AG09309 (cell line): Measurements from ENCODE around the gene NPBWR2.

ENCODE experiments used
- DNase-seq: peaks from one replicate; pipeline ENCODE4 v3.0.0-alpha.2; 2010; ENCODE audit warnings: low read depth
- H3K4me3 ChIP-seq: 2 replicates; pipeline ENCODE4 v1.5.1; 2011; ENCODE audit warnings: mild to moderate bottlenecking, low read depth, low read length, moderate library complexity; ENCODE audit not compliant: control insufficient read depth
- CTCF ChIP-seq: IDR thresholded peaks from 2 replicates; pipeline ENCODE4 v1.5.1; 2011; ENCODE audit warnings: mild to moderate bottlenecking, low read depth, low read length, inconsistent platforms; ENCODE audit not compliant: insufficient read depth, control insufficient read depth; ENCODE audit errors: missing control alignments

NPBWR2 gene

DNA sequence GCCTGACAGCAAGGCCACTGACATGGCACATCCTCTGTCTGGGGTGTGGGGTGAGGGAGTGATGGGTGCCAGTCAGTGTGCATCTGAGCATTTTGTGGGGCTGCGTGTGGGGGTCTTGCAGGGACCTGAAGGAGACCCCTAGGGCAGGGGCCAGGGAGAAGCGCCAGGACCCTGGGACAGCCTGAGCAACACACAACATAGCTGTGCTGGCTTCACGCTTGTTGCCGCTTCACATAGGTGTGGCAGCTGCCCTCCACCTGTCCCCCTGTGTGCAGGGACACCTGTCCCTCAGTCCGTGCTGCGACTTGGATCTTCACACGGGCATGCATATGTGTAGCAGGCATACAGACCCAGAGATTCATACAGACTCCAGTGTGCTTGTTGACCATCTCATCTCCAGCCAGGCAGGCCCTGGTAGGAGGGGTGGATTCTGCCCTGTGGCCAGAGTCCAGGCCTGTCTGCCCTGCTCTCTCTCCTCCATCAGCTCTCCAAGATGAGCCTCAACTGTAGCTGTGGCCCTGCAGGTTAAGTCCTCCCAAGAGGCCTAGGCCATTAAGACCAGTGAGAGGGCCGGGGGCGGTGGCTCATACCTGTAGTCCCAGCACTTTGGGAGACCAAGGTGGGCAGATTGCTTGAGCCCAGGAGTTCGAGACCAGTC, 3.2 kb upstream of the NPBWR2 start:
- no peak for DNase-seq
- TF ChIP-seq CTCF = no peak

DNA sequence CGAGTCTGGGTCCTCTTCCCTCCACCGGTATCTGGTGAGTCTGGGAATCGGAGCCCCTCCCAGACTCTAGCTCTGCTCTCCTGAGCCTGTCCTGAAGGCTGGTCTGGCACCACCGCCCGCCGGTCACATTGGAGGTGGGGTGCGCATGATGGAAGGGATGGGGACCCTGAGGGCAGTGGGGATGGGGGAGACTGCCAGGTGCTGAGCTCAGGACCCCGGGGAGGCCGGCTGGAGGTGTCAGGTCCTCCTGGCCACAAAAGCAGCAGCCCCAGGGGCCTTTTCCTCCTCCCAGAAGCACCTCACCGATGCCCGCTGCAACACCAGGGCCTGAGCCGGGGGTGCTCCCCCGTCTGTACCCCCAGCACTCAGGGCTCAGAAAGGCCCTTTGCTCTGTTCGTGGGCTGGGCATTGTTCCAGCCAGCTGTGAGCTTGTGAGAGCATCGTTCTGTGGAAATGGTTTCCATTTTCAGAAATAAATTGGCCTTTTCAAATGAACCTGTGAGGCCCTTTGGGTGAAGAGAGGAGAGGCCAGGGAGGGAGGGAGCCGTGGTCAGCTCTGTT, 2.5 kb upstream of the NPBWR2 start:
- DNase-seq = no peak
- no peak for TF ChIP-seq CTCF
- no peak overlapping the region for H3K4me3 ChIP-seq

More for the DNA sequence above, 3.2 kb upstream of the NPBWR2 start:
- H3K4me3 ChIP-seq = no peak overlapping the region

GRCh38 chr20:64108731-64109681, 1.6 kb upstream of the NPBWR2 start:
- no peak for TF ChIP-seq CTCF
- DNase-seq = no peak
- H3K4me3 ChIP-seq = no peak overlapping the region

DNA sequence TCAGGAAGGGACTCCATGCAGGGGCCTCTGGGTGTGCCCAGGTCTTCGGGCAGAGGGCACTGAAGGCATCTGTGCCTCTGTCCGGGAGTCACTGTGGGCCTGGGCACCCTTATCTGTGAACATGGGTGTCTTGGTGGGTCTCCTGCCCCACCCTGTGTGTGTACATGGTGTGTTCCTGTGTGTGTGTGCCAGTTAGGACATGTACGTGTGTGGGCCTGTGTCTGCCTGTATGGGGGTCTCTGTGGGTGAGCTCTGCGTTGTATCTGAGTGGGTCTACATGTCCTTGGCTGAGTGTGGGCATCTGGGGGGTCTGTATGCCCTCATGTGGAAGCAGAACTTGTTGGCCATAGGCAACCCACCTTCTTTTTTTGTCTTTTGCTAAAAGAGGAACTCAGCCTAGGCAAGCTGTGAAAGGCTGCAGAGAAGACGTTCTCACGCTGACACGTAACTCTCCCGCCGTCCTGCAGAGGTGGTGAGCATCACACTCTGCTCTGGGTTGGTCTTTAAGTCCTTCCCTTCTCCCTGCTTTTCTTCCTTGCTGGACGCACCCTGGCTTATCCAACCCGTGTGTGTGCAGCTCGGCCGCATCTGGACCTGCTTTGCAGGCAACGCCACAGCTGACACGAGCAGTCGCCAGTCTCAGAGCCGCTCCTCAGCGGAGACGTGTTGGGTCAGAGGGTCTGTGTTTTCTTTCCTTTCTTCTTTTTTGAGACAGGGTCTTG, 532 bp upstream of the NPBWR2 start:
- DNase-seq = no peak
- TF ChIP-seq CTCF = no peak

GRCh38 chr20:64106435-64106961, 867 bp downstream of the NPBWR2 start:
- no peak for TF ChIP-seq CTCF
- no peak for DNase-seq
- H3K4me3 ChIP-seq = no peak overlapping the region

More for the DNA sequence above, 532 bp upstream of the NPBWR2 start:
- no peak overlapping the region for H3K4me3 ChIP-seq
